HT1080 (cell line): Measurements from ENCODE around the gene COASY. TPM values are rescaled to one million over a fixed set of nuclear protein-coding genes. Genes with fewer than 3 reads are reported as not detected.
"Not testable (repeated sequence)": the region's sequence is repeated elsewhere in the genome, so short reads cannot be mapped to it uniquely, and the experiment has no call there.

Experiments used
- DNase-seq: peaks from one replicate; pipeline ENCODE4 v3.0.0-alpha.2; 2015; ENCODE audit warnings: low read depth
- total RNA-seq: library from RNA; depleted of rRNA; stranded (reverse); fragments of >200 nt; shearing (Covaris generic); gene quantifications from 2 replicates; pipeline ENCODE4 v1.2.3, GENCODE V29; 2014

COASY gene
- total RNA-seq, 1 experiment from 2014 or later = 56.2 TPM

GRCh38 chr17:42531455-42532354 lies 30.2 kb upstream of the COASY start:
- no peak for DNase-seq

GRCh38 chr17:42535155-42536047 lies 26.5 kb upstream of the COASY start:
- no peak for DNase-seq

GRCh38 chr17:42536048-42536371 lies 25.9 kb upstream of the COASY start, which contains the start of gene NAGLU:
Gene NAGLU (plus strand): TSS chr17:42536241. CDS start chr17:42536273, 32 bp downstream.
- peak; percentile 81 for DNase-seq

DNA sequence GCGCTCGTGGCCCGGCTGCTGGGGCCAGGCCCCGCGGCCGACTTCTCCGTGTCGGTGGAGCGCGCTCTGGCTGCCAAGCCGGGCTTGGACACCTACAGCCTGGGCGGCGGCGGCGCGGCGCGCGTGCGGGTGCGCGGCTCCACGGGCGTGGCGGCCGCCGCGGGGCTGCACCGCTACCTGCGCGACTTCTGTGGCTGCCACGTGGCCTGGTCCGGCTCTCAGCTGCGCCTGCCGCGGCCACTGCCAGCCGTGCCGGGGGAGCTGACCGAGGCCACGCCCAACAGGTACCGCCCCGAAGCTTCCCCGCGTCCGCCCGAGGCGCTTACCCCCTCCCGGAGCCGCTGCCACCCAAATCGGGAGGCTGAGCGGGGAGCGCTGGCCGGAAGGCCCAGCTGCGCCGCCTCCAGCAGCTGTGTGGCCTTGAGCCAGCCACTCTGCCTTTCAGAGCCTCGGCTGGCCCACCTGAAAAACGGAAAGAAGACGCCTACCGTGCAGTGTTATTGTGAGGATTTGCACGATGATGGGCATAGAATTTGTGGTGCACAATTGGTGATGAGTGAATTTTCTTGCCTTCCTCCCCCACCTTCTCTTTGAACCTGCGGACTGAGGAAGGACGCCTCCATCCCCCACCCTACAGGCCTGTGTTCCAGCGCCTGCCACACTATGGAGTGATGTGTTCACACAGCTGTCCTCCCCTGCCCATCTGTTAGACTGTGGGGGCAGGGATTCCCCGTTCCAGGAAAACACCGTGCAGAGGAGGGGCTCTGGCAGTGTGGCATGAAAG lies 25.4 kb upstream of the COASY start:
- DNase-seq = peak; percentile 81

DNA sequence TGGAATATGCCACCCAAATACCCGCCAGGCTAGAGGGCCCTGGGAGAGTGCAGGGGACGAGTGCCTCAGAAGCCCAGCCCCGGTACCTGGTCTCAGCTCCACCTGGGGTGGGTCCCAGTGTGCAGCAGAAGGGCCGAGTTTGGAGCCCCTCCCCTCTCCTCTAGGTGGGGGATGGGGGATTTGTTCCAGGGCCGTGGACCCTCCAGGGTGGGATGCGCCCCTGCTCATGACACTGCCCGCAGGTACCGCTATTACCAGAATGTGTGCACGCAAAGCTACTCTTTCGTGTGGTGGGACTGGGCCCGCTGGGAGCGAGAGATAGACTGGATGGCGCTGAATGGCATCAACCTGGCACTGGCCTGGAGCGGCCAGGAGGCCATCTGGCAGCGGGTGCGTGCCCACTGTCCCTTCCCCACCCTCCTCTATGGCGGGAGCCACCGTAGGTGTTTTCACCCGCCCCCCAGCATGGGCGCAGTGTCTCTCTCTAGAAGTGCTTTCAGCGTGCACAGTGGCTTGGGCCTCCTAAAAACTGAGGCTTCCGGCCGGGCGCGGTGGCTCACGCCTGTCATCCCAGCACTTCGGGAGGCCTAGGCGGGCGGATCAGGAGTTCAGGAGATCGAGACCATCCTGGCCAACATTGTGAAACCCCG lies 24.7 kb upstream of the COASY start:
- no peak for DNase-seq

- DNase-seq = no peak
Measured at GRCh38 chr17:42537826-42538451, 24.0 kb upstream of the COASY start.

DNA sequence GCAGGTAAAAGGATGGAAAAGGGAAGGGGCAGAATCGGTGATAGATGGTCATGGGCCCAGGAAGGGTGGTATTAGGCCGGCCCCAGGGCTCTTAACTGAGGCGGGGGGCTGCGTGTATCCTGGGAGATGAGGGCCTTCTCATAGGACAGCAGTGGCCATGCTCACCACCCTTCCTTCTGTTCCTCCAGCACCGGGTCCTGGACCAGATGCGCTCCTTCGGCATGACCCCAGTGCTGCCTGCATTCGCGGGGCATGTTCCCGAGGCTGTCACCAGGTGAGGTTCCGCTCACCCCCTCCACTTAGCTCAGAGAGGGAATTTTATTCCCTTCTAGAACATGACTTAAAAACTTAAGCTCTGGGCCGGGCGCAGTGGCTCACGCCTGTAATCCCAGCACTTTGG lies 23.5 kb upstream of the COASY start:
- DNase-seq = no peak

GRCh38 chr17:42540558-42540957 lies 21.4 kb upstream of the COASY start:
- not testable (repeated sequence) for DNase-seq

DNA sequence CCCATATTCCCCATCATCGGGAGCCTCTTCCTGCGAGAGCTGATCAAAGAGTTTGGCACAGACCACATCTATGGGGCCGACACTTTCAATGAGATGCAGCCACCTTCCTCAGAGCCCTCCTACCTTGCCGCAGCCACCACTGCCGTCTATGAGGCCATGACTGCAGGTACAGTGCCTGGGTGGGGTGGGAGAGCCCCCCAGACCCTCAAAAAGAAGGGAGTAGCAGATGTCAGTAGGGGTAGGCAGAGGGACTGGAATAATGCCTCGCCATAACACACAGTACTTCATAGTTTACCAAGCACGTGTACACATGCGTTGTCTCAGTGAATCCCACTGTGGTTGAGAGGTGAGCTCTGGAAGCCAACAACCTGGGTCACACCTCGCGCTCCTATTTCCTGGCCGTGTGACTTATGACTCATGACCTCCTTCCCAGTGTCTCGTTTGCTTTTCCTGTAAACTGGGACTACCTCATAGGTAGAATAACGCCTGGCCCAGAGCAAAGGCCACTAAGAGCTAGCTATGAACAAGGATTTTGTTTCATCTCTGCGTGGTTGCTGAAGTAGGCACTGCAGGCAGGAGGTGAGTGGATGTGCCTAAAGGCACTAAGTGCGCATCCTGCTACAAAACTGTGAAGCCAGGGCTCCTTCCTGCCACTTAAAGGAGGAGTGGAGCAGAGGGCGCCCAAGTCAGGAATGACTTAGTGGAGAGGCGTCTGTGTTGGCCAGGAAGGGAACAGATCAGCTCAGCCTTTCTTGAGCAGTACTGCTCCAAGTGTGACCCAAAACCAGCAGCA lies 20.7 kb upstream of the COASY start:
- peak; percentile 70 for DNase-seq

- DNase-seq = no peak
Measured at GRCh38 chr17:42543190-42544079, 18.5 kb upstream of the COASY start.

GRCh38 chr17:42544874-42545283 lies 17.1 kb upstream of the COASY start:
- no peak for DNase-seq

GRCh38 chr17:42545755-42546505 lies 16.0 kb upstream of the COASY start:
- DNase-seq = not testable (repeated sequence)

DNA sequence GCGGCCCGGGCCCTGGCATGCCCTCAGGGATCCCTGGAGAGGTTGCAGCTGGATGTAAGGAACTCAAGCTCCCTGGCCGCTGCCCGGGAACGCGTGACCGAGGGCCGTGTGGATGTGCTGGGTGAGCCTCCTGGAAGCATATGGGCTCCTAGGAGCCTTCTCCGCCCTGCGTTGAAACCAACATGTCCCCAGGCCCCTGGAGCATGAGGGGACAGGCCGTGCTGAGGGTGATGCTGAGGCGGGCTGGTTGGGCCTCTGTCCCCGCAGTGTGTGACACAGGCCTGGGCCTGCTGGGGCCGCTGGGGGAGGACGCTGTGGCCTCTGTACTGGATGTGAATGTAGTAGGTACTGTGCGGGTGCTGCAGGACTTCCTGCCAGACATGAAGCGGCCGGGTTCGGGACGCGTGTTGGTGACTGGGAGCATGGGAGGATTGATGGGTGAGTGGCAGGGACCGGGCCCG lies 14.9 kb upstream of the COASY start:
- DNase-seq = no peak

DNA sequence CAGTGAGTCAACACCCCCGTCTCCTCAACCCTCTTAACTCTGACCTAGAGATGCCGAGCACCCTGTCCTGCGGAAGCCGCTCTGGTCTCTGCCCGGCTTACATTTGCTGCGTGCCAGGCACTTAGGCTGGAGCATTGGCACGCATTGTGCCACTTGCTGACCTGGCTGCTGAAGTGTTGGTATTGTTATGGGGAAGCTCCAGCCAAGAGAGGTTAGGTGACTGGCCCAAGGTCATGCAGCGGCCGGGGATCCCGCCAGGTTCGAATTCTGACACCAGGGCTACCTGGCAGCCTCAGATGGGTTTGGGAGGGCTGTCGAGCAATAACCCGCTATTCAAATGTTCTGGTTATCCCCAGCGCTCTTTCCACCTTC lies 14.3 kb upstream of the COASY start:
- no peak for DNase-seq

DNA sequence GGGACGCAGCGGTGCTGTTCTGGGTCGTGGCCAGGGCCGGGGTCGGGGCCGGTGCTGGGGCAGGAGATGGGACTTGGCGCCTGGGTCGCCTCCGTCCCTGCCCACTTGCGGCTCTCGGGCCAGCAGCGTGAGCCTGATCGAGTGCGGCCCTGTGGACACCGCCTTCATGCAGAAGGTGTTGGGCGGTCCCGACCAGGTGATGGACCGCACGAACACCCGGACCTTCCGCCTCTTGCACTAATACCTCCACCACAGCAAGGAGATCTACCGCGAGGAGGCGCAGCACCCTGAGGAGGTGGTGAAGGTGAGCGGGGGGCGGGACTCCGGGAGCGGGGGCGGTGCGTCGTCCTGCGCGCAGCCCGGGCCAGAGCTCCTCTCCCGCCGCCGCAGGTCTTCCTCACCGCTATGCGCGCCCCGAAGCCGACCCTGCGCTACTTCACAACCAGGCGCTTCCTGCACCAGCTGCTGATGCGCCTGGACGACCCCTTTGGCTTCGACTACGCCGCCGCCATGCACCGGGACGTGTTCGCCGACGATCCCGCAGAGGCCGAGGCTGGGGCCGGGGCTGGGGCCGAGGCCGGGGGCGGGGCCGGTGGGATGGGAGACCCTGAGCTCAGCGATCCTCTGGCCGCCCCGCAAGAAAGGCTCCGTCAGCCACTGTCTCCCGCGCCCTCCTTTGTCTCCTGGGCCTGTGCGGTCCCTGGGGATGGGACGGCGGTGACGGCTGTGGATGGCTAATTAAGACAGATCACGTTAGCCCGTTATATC lies 13.7 kb upstream of the COASY start:
- DNase-seq = no peak

DNA sequence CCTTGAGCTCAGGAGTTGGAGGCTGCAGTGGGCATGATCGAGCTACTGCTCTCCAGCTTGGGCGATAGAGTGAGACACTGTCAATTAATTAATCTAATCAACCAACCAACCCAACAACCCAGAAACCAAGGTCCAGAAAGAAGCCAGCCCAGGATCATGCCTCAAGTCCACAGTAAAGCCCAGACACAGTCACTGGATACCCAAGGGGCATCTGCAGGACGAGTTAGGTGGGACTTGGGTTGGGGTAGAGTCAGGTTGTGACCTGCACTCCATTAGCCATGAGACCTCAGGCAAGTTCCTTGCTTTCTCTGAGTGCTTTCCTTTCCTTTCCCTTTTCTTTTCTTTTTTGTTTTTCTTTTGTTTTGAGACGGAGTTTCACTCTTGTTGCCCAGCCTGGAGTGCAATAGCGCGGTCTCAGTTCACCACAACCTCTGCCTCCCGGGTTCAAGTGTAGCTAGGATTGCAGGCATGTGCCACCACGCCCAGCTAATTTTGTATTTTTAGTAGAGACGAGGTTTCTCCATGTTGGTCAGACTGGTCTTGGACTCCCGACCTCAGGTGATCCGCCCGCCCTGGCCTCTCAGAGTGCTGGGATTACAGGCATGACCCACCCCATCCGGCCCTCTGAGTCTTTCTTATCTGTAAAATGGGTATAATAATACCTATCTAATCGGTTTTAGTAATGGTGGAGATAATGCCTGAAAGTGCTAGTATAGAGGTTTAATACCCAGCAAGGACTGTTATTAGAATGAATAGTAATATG lies 12.8 kb upstream of the COASY start:
- DNase-seq = no peak
